CD4-positive, alpha-beta memory T cell (primary cell): Measurements from ENCODE around the gene ZNF585A. TPM values are rescaled to one million over a fixed set of nuclear protein-coding genes. Genes with fewer than 3 reads are reported as not detected.

Experiments
- CTCF ChIA-PET: fragments of 350-600 bp; sonication (Branson Sonifier 250); formaldehyde crosslinking; loops from one replicate; lab custom pipeline; 2021; ENCODE audit warnings: inconsistent platforms; ENCODE audit not compliant: partially characterized antibody; lab: Charles Lee
- POLR2A ChIA-PET: fragments of 350-600 bp; sonication (Branson Sonifier 250); formaldehyde crosslinking; loops from one replicate; lab custom pipeline; 2021; ENCODE audit not compliant: partially characterized antibody; lab: Charles Lee
- DNase-seq, 5 donors: peaks; one replicate each; pipeline versions ENCODE4 v3.0.0 to v3.0.0-alpha.2; 2020 to 2022; ENCODE audit warnings: mixed read lengths in 1 of 5
- H3K27ac ChIP-seq: one replicate; pipeline ENCODE4 v1.7.0; 2013; ENCODE audit warnings: low read depth, low read length
- H3K27me3 ChIP-seq: 2 replicates; pipeline ENCODE4 v1.7.0; 2013; ENCODE audit warnings: mild to moderate bottlenecking, low read length, moderate library complexity; ENCODE audit not compliant: insufficient read depth
- H3K36me3 ChIP-seq: 2 replicates; pipeline ENCODE4 v1.7.0; 2013; ENCODE audit warnings: mild to moderate bottlenecking, low read length, moderate library complexity; ENCODE audit not compliant: insufficient read depth
- H3K4me1 ChIP-seq: 2 replicates; pipeline ENCODE4 v1.7.0; 2013; ENCODE audit warnings: mild to moderate bottlenecking, low read length, moderate library complexity; ENCODE audit not compliant: insufficient read depth
- H3K4me3 ChIP-seq, 2 donors: one replicate each; pipeline ENCODE4 v1.7.0; 2013; ENCODE audit warnings: low read length in 2 of 2, mild to moderate bottlenecking in 1 of 2
- H3K9me3 ChIP-seq, 2 donors: one replicate each; pipeline ENCODE4 v1.7.0; 2013; ENCODE audit warnings: low read length in 2 of 2, control low read depth in 1 of 2; ENCODE audit not compliant: control insufficient read depth in 1 of 2
- H3K27ac Mint-ChIP-seq, 7 donors: one replicate each; pipeline ENCODE4 v1.8.0; 2020 to 2021; ENCODE audit warnings: mixed read lengths in 7 of 7, mild to moderate bottlenecking in 6 of 7, inconsistent platforms in 3 of 7, moderate library complexity in 3 of 7
- H3K27me3 Mint-ChIP-seq, 2 donors: one replicate each; pipeline ENCODE4 v1.8.0; 2020 to 2021; ENCODE audit warnings: mixed read lengths in 2 of 2
- H3K36me3 Mint-ChIP-seq, 2 donors: one replicate each; pipeline ENCODE4 v1.8.0; 2020 to 2021; ENCODE audit warnings: mixed read lengths in 2 of 2, inconsistent platforms in 1 of 2, mild to moderate bottlenecking in 1 of 2
- H3K4me1 Mint-ChIP-seq, 4 donors: one replicate each; pipeline ENCODE4 v1.8.0; 2020 to 2021; ENCODE audit warnings: mixed read lengths in 4 of 4, mild to moderate bottlenecking in 1 of 4
- H3K4me3 Mint-ChIP-seq, 8 donors: one replicate each; pipeline ENCODE4 v1.8.0; 2020 to 2021; ENCODE audit warnings: mixed read lengths in 8 of 8, mild to moderate bottlenecking in 7 of 8, moderate library complexity in 6 of 8, inconsistent platforms in 3 of 8
- H3K9me3 Mint-ChIP-seq, 8 donors: one replicate each; pipeline ENCODE4 v1.8.0; 2020 to 2021; ENCODE audit warnings: mixed read lengths in 8 of 8, mild to moderate bottlenecking in 5 of 8, inconsistent platforms in 3 of 8, moderate library complexity in 1 of 8
- intact Hi-C: fragments of 100-400 bp; cut with micrococcal nuclease; formaldehyde crosslinking; loops from one replicate; pipeline ENCODE4 v1.15.1; 2023
- polyA plus RNA-seq, 2 donors: library from polyadenylated mRNA; unstranded; fragments of 300-500 nt; fragmentation: Illumina TruSeq; gene quantifications; one replicate each; pipeline ENCODE4 v1.2.3, GENCODE V29; 2021
- total RNA-seq, 2 experiments: library from RNA; stranded (reverse); gene quantifications; one replicate each; pipeline ENCODE4 v1.2.3, GENCODE V29; 2021

The ZNF585A gene
- total and polyA plus RNA-seq, 4 experiments from 2014 or later: 16.5 to 42.1 (median 31.7) TPM

DNA sequence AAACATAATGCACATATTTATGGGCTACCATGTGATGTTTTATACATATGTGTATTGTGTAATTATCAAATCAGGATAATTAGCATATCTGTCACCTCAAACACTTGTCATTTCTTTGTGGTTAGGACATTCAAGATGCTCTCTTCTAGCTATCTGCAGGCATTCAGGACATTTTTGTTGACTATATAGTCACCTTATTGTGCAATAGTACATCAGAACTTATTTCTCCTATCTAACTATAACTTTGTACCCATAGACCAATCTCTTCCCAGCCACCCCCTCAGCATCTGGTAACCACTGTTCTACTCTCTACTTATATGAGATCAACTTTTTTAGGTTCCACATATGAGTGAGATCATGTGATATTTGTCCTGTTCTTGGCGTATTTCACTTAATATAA, 73.9 kb downstream of the ZNF585A start:
- CTCF ChIA-PET: no interaction called here
- Mint-ChIP-seq H3K27ac (no peak overlapping the region), H3K4me3 (peak overlapping the region in 1 of 8 donors; percentile 17), H3K36me3 (peaks cover 88 to 100% of the 10 kb centered on the region in 2 donors), H3K9me3 (peaks cover 4 to 99% (median 86%) of the 10 kb centered on the region in 8 donors), H3K27me3 (no peaks in the 10 kb centered on the region), H3K4me1 (peaks cover 0 to 1% (median 0%) of the 10 kb centered on the region in 4 donors)
- intact Hi-C loops: no loop called here
- POLR2A ChIA-PET: no interaction called here
- peaks cover 45% of the 10 kb centered on the region for H3K36me3 ChIP-seq
- H3K4me1 ChIP-seq: no peaks in the 10 kb centered on the region
- peaks cover 0 to 30% of the 10 kb centered on the region in 2 donors for H3K9me3 ChIP-seq
- DNase-seq: no peak
- H3K4me3 ChIP-seq: no peak overlapping the region
- no peak overlapping the region for H3K27ac ChIP-seq
- no peaks in the 10 kb centered on the region for H3K27me3 ChIP-seq

DNA sequence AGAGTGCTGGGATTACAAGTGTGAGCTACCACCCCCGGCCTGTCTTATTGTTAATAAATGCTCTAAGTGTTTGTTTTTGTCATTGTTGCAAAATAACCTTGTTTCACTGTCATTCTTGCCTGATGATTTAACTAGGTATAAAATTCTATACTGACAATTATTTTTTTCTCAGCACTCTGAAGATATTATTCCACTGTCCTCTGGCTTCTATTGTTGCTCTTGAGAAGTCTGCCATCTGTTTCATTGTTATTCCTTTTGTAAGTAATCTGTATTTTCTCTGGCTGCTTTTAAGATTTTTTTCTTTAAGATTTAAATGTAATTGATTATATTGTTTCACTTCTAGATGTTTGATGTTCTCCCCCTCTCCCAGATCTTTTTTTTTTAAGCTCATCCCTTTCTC, 76.6 kb downstream of the ZNF585A start:
- Histone ChIP-seq H3K36me3 (peaks cover 55% of the 10 kb centered on the region), H3K4me3 (no peak overlapping the region), H3K4me1 (no peaks in the 10 kb centered on the region), H3K27ac (no peak overlapping the region), H3K27me3 (no peaks in the 10 kb centered on the region), H3K9me3 (peaks cover 0 to 26% of the 10 kb centered on the region in 2 donors)
- Mint-ChIP-seq H3K27me3 (no peaks in the 10 kb centered on the region), H3K36me3 (peaks cover 89 to 99% of the 10 kb centered on the region in 2 donors), H3K4me1 (peaks cover 0 to 4% (median 0%) of the 10 kb centered on the region in 4 donors), H3K9me3 (peaks cover 2 to 99% (median 83%) of the 10 kb centered on the region in 8 donors), H3K4me3 (no peak overlapping the region), H3K27ac (no peak overlapping the region)
- POLR2A ChIA-PET: no interaction called here
- CTCF ChIA-PET: no interaction called here
- DNase-seq: no peak
- intact Hi-C loops: no loop called here

Other genes with a start within 250 kb of the ZNF585A start
- gene ZNF420, start 94.3 kb downstream of the ZNF585A start, total RNA-seq: 10 to 100 TPM; 25.0 to 28.6 TPM
- gene ZNF420, start 94.3 kb downstream of the ZNF585A start, polyA plus RNA-seq: 10 to 100 TPM; 19.5 to 24.8 TPM
- gene ZNF585B, start 37.8 kb upstream of the ZNF585A start, total RNA-seq: 10 to 100 TPM; 29.9 to 36.5 TPM
- 1 to 10 TPM; 4.4 to 9.8 TPM for gene ZNF585B, start 37.8 kb upstream of the ZNF585A start, polyA plus RNA-seq
- gene ZNF383, start 45.5 kb upstream of the ZNF585A start, total RNA-seq: 10 to 100 TPM; 32.0 to 34.0 TPM
- 10 to 100 TPM in 1 of 2 donors, 1 to 10 TPM in 1; 8.4 to 14.1 TPM for gene ZNF383, start 45.5 kb upstream of the ZNF585A start, polyA plus RNA-seq
- gene ZNF527, start 198.4 kb upstream of the ZNF585A start, total RNA-seq: 10 to 100 TPM; 12.7 to 13.3 TPM
- 1 to 10 TPM; 5.2 to 8.8 TPM for gene ZNF527, start 198.4 kb upstream of the ZNF585A start, polyA plus RNA-seq